Gastrocnemius medialis (tissue), 4 donors: ENCODE measurements around the gene RASSF5. TPM values are rescaled to one million over a fixed set of nuclear protein-coding genes. Genes with fewer than 3 reads are reported as not detected.

ENCODE experiments used
- ATAC-seq, 2 donors: fragments of 150-250 bp; one replicate each; pipeline ENCODE4 v1.9.1; 2016
- DNase-seq, 2 donors: peaks; one replicate each; pipeline ENCODE4 v3.0.0-alpha.2; 2019
- H3K27ac ChIP-seq, 4 donors: fragments of 200-600 bp; sonication (generic); 1 replicate in 1 of 4; 2 replicates in 3 of 4; pipeline ENCODE4 v1.5.1; 2016 to 2018; ENCODE audit warnings: mild to moderate bottlenecking in 2 of 4, moderate library complexity in 1 of 4
- H3K27me3 ChIP-seq, 3 donors: fragments of 200-600 bp; sonication (generic) in 2 of 3; 1 replicate in 1 of 3; 2 replicates in 2 of 3; pipeline versions ENCODE4 v1.5.1 to v1.6.0; 2016 to 2019; ENCODE audit warnings: mild to moderate bottlenecking in 1 of 3, moderate library complexity in 1 of 3
- H3K36me3 ChIP-seq, 2 donors: fragments of 200-600 bp; sonication (generic) in 1 of 2; one replicate each; pipeline ENCODE4 v1.5.1; 2017 to 2018
- H3K4me1 ChIP-seq, 2 donors: fragments of 200-600 bp; sonication (generic) in 1 of 2; one replicate each; pipeline ENCODE4 v1.5.1; 2016 to 2017; ENCODE audit warnings: mild to moderate bottlenecking in 2 of 2
- H3K4me3 ChIP-seq, 4 donors: fragments of 200-600 bp; sonication (generic) in 3 of 4; 1 replicate in 1 of 4; 2 replicates in 3 of 4; pipeline ENCODE4 v1.5.1; 2016 to 2019; ENCODE audit warnings: mild to moderate bottlenecking in 2 of 4
- H3K9me3 ChIP-seq, 3 donors: fragments of 200-600 bp; sonication (generic) in 2 of 3; 1 replicate in 1 of 3; 2 replicates in 2 of 3; pipeline ENCODE4 v1.5.1; 2016 to 2019
- POLR2A ChIP-seq, 2 donors: fragments of 450-650 bp; IDR thresholded peaks; one replicate each; pipeline ENCODE4 v1.6.1; 2017; ENCODE audit warnings: antibody characterized with exemption in 2 of 2, mild to moderate bottlenecking in 2 of 2, moderate library complexity in 2 of 2
- in situ Hi-C, 4 donors: fragments of 200-750 bp; cut with MboI; loops; one replicate each; pipeline versions ENCODE4 v1.15.0 to v1.8.0; 2017; ENCODE audit warnings: low sequenced_read_pairs in 4 of 4
- intact Hi-C: fragments of 100-400 bp; cut with DNase I; formaldehyde crosslinking; loops from one replicate; pipeline ENCODE4 v1.15.1; 2023; ENCODE audit warnings: low total_unique reads
- total RNA-seq, 4 donors: library from RNA; depleted of rRNA; stranded (reverse); fragments of >200 nt; gene quantifications; one replicate each; pipeline versions ENCODE4 v1.1.0 to v1.2.3, GENCODE V29; 2016
- TF ChIP-seq, protein P1 (sequence below), 5 experiments: fragments of 450-650 bp in 3 of 5; fragments of 200-600 bp in 2 of 5; sonication (generic) in 2 of 5; IDR thresholded peaks in 4 of 5; conservative IDR thresholded peaks in 1 of 5; 1 replicate in 4 of 5; 2 replicates in 1 of 5; pipeline ENCODE4 v1.5.1; 2016 to 2019; ENCODE audit warnings: antibody characterized with exemption in 5 of 5, mild to moderate bottlenecking in 3 of 5, moderate library complexity in 3 of 5

RASSF5 gene
- total RNA-seq, 4 donors from 2014 or later, result 5.9 to 15.9 (median 9.4) TPM

DNA sequence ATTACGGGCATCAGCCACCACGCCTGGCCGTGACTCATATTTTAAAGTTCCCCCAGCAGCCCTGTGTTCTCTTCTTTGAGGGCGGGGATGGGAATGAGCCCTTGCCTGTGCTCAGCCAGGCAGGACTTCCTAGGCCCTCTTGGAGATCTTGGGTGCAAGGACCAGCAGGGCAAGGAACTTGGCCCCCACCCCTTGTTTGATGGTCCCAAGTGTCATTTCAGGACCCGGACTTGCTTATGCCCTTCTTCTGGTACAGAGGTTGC, 9.3 kb downstream of the RASSF5 start:
- no peak for TF ChIP-seq POLR2A (IDR thresholded peaks at IDR 0.05)
- TF ChIP-seq, protein P1, sequence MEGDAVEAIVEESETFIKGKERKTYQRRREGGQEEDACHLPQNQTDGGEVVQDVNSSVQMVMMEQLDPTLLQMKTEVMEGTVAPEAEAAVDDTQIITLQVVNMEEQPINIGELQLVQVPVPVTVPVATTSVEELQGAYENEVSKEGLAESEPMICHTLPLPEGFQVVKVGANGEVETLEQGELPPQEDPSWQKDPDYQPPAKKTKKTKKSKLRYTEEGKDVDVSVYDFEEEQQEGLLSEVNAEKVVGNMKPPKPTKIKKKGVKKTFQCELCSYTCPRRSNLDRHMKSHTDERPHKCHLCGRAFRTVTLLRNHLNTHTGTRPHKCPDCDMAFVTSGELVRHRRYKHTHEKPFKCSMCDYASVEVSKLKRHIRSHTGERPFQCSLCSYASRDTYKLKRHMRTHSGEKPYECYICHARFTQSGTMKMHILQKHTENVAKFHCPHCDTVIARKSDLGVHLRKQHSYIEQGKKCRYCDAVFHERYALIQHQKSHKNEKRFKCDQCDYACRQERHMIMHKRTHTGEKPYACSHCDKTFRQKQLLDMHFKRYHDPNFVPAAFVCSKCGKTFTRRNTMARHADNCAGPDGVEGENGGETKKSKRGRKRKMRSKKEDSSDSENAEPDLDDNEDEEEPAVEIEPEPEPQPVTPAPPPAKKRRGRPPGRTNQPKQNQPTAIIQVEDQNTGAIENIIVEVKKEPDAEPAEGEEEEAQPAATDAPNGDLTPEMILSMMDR (IDR thresholded peaks at IDR 0.05 in 4 of 5, conservative IDR thresholded peaks at IDR 0.05 in 1 of 5), result no peak
- no peak overlapping the region for H3K27ac ChIP-seq
- H3K9me3 ChIP-seq, result no peaks in the 10 kb centered on the region
- H3K36me3 ChIP-seq, result no peaks in the 10 kb centered on the region
- intact Hi-C loops (no loop called here), in situ Hi-C loops (no loop called here)
- H3K4me3 ChIP-seq, result no peak overlapping the region
- no peaks in the 10 kb centered on the region for H3K27me3 ChIP-seq
- ATAC-seq (no peak), DNase-seq (no peak)
- H3K4me1 ChIP-seq, result no peaks in the 10 kb centered on the region

DNA sequence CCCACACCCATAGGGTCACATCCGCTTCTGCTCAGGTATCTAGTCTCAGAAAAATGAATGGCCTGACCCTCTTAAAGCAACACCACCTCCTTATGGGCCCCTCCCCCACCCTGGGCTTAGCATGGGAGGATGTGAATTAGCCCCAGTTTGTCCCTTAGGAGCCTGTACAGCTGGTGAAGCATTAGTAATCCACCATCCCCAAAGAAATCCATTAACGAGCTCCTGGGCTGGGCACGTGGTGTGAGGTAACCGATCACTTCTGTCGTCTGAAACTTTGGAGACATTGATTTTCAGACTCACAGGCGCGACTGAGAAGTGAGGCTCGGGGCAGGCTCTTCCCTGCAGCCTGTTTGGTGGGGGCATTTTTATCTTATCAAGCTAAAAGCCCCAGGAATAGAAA, 10.5 kb downstream of the RASSF5 start:
- H3K4me1 ChIP-seq, result no peaks in the 10 kb centered on the region
- H3K9me3 ChIP-seq, result no peaks in the 10 kb centered on the region
- in situ Hi-C loops, result no loop called here
- intact Hi-C loops, result no loop called here
- ATAC-seq, result no peak
- H3K4me3 ChIP-seq, result no peak overlapping the region
- TF ChIP-seq, protein P1 (IDR thresholded peaks at IDR 0.05 in 4 of 5, conservative IDR thresholded peaks at IDR 0.05 in 1 of 5), result no peak
- no peak for TF ChIP-seq POLR2A (IDR thresholded peaks at IDR 0.05)
- DNase-seq, result no peak
- no peaks in the 10 kb centered on the region for H3K36me3 ChIP-seq
- H3K27ac ChIP-seq, result no peak overlapping the region
- H3K27me3 ChIP-seq, result no peaks in the 10 kb centered on the region

DNA sequence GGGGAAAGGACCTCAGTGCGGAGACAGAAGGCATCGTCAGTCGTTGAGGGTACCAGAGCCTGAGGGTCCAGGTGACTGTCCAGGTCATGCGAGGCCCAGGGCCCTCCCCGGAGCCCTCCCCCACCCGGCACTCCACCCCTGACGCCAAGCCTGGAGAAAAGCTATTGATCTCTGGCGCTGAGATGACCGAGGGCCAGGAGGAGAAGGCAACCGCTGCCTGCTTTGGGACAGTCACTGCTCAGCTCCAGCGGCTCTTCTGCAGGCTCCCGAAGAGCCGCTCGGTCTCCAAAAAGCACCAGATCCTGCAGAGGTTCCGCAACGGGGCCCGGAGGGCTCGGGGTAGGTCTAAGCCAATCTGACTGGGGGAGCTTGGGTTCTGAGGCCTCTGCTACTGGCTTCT, 10.9 kb downstream of the RASSF5 start:
- no peak for DNase-seq
- intact Hi-C loops (no loop called here), in situ Hi-C loops (no loop called here)
- TF ChIP-seq, protein P1 (IDR thresholded peaks at IDR 0.05 in 4 of 5, conservative IDR thresholded peaks at IDR 0.05 in 1 of 5), result no peak
- TF ChIP-seq POLR2A (IDR thresholded peaks at IDR 0.05), result no peak
- Histone ChIP-seq H3K9me3 (no peaks in the 10 kb centered on the region), H3K4me3 (no peak overlapping the region), H3K27ac (no peak overlapping the region), H3K36me3 (no peaks in the 10 kb centered on the region), H3K27me3 (no peaks in the 10 kb centered on the region), H3K4me1 (no peaks in the 10 kb centered on the region)
- no peak for ATAC-seq

DNA sequence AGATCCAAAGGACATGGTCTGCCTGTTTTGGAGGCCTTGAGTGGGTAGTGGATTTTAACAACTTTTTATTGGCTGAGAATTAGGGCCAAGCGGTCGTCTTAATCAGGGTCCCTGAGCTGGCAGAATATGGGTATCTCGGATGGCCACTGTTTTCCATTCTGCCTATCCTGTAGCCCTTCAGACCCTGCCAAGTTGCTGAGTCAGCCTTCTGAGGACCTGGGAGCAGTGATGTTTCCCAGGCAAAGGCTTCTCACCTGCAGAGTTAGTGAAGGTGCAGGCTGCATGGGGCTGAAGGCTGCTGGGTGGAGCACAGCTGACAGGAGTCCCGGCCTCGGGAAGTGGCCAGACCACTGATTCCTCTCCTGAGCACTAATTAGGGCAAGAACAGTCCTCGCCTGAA, 11.4 kb downstream of the RASSF5 start:
- no peaks in the 10 kb centered on the region for H3K9me3 ChIP-seq
- intact Hi-C loops, result no loop called here
- no peak for TF ChIP-seq POLR2A (IDR thresholded peaks at IDR 0.05)
- TF ChIP-seq, protein P1 (IDR thresholded peaks at IDR 0.05 in 4 of 5, conservative IDR thresholded peaks at IDR 0.05 in 1 of 5), result no peak
- H3K27me3 ChIP-seq, result no peaks in the 10 kb centered on the region
- DNase-seq, result no peak
- no peaks in the 10 kb centered on the region for H3K36me3 ChIP-seq
- H3K4me1 ChIP-seq, result no peaks in the 10 kb centered on the region
- ATAC-seq, result no peak
- in situ Hi-C loops, result no loop called here
- H3K4me3 ChIP-seq, result no peak overlapping the region
- H3K27ac ChIP-seq, result no peak overlapping the region

- in situ Hi-C loops, result no loop called here
- DNase-seq, result peak in 1 of 2 donors; percentile 3
- no peak for ATAC-seq
- H3K4me3 ChIP-seq, result no peak overlapping the region
- no peak overlapping the region for H3K27ac ChIP-seq
- no peak for TF ChIP-seq POLR2A (IDR thresholded peaks at IDR 0.05)
- TF ChIP-seq, protein P1 (IDR thresholded peaks at IDR 0.05 in 4 of 5, conservative IDR thresholded peaks at IDR 0.05 in 1 of 5), result no peak
- H3K36me3 ChIP-seq, result no peaks in the 10 kb centered on the region
- H3K4me1 ChIP-seq, result no peaks in the 10 kb centered on the region
- H3K27me3 ChIP-seq, result no peaks in the 10 kb centered on the region
- H3K9me3 ChIP-seq, result no peaks in the 10 kb centered on the region
- intact Hi-C loops, result no loop called here
Measured at GRCh38 chr1:206521127-206521526, 13.8 kb downstream of the RASSF5 start.
